Nephron progenitor cell (in vitro differentiated cells): ENCODE measurements around the gene CCDC9B.
A peak's percentile ranks its signal among the peaks of the same experiment; 100 is the strongest.

Experiments used
- DNase-seq: peaks from one replicate; pipeline ENCODE4 v3.0.0; 2021
- H3K27ac Mint-ChIP-seq: 2 replicates; pipeline ENCODE4 v1.8.0; 2021; ENCODE audit warnings: mild to moderate bottlenecking, moderate library complexity, mixed read lengths
- H3K27me3 Mint-ChIP-seq: 2 replicates; pipeline ENCODE4 v1.8.0; 2021; ENCODE audit warnings: mild to moderate bottlenecking, low read depth, mixed read lengths; ENCODE audit not compliant: poor library complexity
- H3K36me3 Mint-ChIP-seq: 2 replicates; pipeline ENCODE4 v1.8.0; 2021; ENCODE audit warnings: low read depth, mixed read lengths
- H3K4me1 Mint-ChIP-seq: 2 replicates; pipeline ENCODE4 v1.8.0; 2021; ENCODE audit warnings: mixed read lengths
- H3K4me3 Mint-ChIP-seq: 2 replicates; pipeline ENCODE4 v1.8.0; 2021; ENCODE audit warnings: mild to moderate bottlenecking, moderate library complexity, mixed read lengths
- H3K9me3 Mint-ChIP-seq: 2 replicates; pipeline ENCODE4 v1.8.0; 2021; ENCODE audit warnings: mild to moderate bottlenecking, moderate library complexity, mixed read lengths
- TF ChIP-seq, protein P1 (sequence below): fragments of 200-600 bp; sonication (generic); IDR thresholded peaks from 2 replicates; pipeline ENCODE4 v1.5.0; 2021; ENCODE audit warnings: antibody characterized with exemption

Gene CCDC9B

GRCh38 chr15:40339621-40339945 lies 1.2 kb downstream of the CCDC9B start:
- H3K27me3 Mint-ChIP-seq = peaks cover 15% of the 10 kb centered on the region
- no peak for DNase-seq
- peaks cover 49% of the 10 kb centered on the region for H3K4me1 Mint-ChIP-seq
- H3K27ac Mint-ChIP-seq = peak overlapping the region; percentile 88
- no peaks in the 10 kb centered on the region for H3K9me3 Mint-ChIP-seq
- TF ChIP-seq, protein P1, sequence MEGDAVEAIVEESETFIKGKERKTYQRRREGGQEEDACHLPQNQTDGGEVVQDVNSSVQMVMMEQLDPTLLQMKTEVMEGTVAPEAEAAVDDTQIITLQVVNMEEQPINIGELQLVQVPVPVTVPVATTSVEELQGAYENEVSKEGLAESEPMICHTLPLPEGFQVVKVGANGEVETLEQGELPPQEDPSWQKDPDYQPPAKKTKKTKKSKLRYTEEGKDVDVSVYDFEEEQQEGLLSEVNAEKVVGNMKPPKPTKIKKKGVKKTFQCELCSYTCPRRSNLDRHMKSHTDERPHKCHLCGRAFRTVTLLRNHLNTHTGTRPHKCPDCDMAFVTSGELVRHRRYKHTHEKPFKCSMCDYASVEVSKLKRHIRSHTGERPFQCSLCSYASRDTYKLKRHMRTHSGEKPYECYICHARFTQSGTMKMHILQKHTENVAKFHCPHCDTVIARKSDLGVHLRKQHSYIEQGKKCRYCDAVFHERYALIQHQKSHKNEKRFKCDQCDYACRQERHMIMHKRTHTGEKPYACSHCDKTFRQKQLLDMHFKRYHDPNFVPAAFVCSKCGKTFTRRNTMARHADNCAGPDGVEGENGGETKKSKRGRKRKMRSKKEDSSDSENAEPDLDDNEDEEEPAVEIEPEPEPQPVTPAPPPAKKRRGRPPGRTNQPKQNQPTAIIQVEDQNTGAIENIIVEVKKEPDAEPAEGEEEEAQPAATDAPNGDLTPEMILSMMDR = no peak
- no peak overlapping the region for H3K4me3 Mint-ChIP-seq
- H3K36me3 Mint-ChIP-seq = no peaks in the 10 kb centered on the region

DNA sequence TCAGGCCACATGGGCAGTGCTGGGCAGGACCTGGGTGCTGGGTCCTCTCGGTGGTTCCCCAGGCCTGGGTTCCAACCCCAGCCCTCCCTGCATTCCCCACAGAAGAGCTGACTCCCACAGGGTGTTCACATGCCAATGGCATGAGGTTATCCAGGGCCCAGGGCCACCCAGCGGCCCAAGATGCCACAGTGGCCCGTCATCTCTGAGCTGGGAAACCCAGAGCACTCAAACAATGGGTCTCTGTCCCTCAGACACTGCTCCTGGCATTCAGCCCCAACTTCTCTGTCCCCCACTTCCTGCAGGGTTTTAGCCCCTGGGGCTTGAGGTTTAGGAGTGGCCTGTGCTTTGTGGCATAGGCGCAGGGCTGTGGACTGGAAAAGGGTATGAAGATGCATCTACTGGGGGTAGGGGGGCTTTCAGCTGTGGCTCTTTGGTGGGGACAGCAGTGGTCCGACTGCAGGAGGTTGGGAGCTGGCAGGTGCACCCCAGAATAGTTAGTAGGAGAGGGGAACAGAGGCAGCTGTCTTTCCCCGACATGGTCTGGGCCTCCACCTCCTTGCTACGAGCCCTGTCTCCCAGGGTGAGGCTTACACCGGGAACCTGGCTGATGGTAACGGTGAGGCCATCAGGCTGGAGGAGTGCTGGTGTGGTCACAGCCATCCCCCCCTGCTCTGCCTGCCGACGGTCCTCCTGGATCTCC lies 1.7 kb downstream of the CCDC9B start:
- TF ChIP-seq, protein P1 = no peak
- H3K4me3 Mint-ChIP-seq = no peak overlapping the region
- H3K27me3 Mint-ChIP-seq = peaks cover 15% of the 10 kb centered on the region
- no peak overlapping the region for H3K27ac Mint-ChIP-seq
- DNase-seq = no peak
- H3K4me1 Mint-ChIP-seq = peaks cover 53% of the 10 kb centered on the region
- H3K36me3 Mint-ChIP-seq = no peaks in the 10 kb centered on the region
- H3K9me3 Mint-ChIP-seq = no peaks in the 10 kb centered on the region

DNA sequence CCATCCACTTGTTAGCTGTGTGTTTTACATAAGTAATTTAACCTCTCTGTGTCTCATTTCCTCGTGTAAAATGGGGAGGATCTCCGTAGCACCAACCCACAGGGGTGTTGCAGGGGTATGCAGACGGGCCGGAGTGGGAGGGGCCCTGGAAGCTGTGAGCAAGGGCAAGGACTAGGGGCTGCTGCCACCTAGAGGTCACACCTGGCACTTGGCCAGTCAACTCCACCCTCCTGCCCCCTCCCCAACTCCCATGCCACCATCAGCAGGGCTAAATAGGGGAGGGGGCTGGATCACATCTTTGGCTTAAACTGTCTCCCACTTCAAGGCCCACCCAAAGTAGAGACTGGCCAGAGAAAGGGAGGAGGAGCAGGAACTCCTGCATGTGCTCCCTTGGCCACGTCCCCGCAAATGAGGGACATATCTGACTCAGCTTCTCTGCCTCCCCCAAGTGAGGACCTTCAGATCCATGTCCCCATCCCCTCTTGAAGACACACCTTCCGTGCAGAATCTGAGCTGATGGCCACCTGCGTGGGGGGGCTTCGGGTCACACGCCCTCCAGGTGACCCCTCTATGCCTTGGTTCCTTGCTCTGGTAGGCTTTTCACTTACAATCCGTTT lies 2.6 kb downstream of the CCDC9B start:
- Mint-ChIP-seq H3K27me3 (peaks cover 15% of the 10 kb centered on the region), H3K9me3 (no peaks in the 10 kb centered on the region), H3K4me1 (peaks cover 53% of the 10 kb centered on the region), H3K4me3 (no peak overlapping the region), H3K36me3 (no peaks in the 10 kb centered on the region), H3K27ac (no peak overlapping the region)
- TF ChIP-seq, protein P1 = peak; percentile 94
- peak; percentile 89 for DNase-seq

- H3K27ac Mint-ChIP-seq = no peak overlapping the region
- H3K4me3 Mint-ChIP-seq = no peak overlapping the region
- no peak for DNase-seq
- no peaks in the 10 kb centered on the region for H3K9me3 Mint-ChIP-seq
- peaks cover 50% of the 10 kb centered on the region for H3K4me1 Mint-ChIP-seq
- TF ChIP-seq, protein P1 = no peak
- H3K36me3 Mint-ChIP-seq = no peaks in the 10 kb centered on the region
- H3K27me3 Mint-ChIP-seq = peaks cover 15% of the 10 kb centered on the region
Measured at GRCh38 chr15:40337597-40337996, 3.1 kb downstream of the CCDC9B start.

DNA sequence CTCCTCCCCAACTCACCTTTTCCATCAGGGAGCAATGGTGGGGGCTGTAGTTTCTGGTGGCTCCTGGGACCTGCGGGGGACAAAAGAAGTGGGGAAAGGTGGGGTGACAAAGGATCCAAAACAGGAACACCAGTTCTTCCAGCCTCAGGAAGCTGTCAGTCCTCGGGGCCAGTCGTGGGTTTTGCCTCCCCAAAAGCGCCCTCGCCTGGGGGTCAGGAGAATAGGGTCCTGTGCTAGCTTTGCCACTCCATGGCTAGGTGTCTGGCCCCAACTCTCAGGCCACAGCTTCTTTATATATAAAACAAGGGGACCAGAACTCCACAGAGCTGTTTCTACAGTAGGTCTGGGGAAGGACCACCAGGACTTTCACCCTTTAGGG lies 4.0 kb downstream of the CCDC9B start:
- peak; percentile 35 for DNase-seq
- H3K27ac Mint-ChIP-seq = no peak overlapping the region
- H3K27me3 Mint-ChIP-seq = peaks cover 14% of the 10 kb centered on the region
- no peak overlapping the region for H3K4me3 Mint-ChIP-seq
- H3K9me3 Mint-ChIP-seq = no peaks in the 10 kb centered on the region
- no peaks in the 10 kb centered on the region for H3K36me3 Mint-ChIP-seq
- TF ChIP-seq, protein P1 = no peak
- H3K4me1 Mint-ChIP-seq = peaks cover 54% of the 10 kb centered on the region
